K562 (cell line): Measurements from ENCODE around the gene DRAXIN. TPM values are rescaled to one million over a fixed set of nuclear protein-coding genes. Genes with fewer than 3 reads are reported as not detected.
A peak's percentile ranks its signal among the peaks of the same experiment; 100 is the strongest.

Source experiments
- ATAC-seq: fragments of 200-7000 bp; cut with Tn5 transposase; 3 replicates; pipeline ENCODE4 v1.9.1; 2020; ENCODE audit warnings: moderate library complexity
- BruUV-seq: library from RNA; stranded (reverse); fragments of 400-500 nt; replicated peaks from 2 replicates; lab custom pipeline; 2021; lab: Mats Ljungman, UMichigan
- CTCF ChIA-PET: fragments of 300-600 bp; formaldehyde crosslinking; extraction: SDS; loops from one replicate; lab custom pipeline; 2021; ENCODE audit warnings: low intra/inter-chr PET ratio; lab: Yijun Ruan, JAX
- POLR2A ChIA-PET: fragments of 300-600, 350-650 bp; sonication (Branson Sonifier 250); formaldehyde crosslinking; extraction: SDS; loops from one replicate; lab custom pipeline; 2021; ENCODE audit warnings: antibody characterized with exemption, inconsistent platforms; lab: Yijun Ruan, JAX
- DNase-seq, 4 experiments: peaks; one replicate each; pipeline versions ENCODE4 v3.0.0 to v3.0.0-alpha.2; 2011 to 2018; ENCODE audit warnings: low spot score in 3 of 4, mixed read lengths in 3 of 4; ENCODE audit errors: extremely low read depth in 1 of 4
- FAIRE-seq: peaks from 2 replicates; lab custom pipeline; 2011; peaks lifted over from hg19 to GRCh38; lab: Jason Lieb, UNC
- H2AFZ ChIP-seq: 2 replicates; pipeline ENCODE4 v1.6.0; 2011; ENCODE audit warnings: low read depth, low read length, control low read depth, inconsistent platforms
- H3K27ac ChIP-seq: fragments of 200-600 bp; 3 replicates; pipeline ENCODE4 v1.8.0; 2011; ENCODE audit warnings: low read depth, mild to moderate bottlenecking, control low read depth, inconsistent platforms, low read length, moderate library complexity, mixed read lengths; ENCODE audit errors: extremely low read depth
- H3K27me3 ChIP-seq, 2 experiments: fragments of 300-600 bp in 1 of 2; 2 replicates in 1 of 2; 3 replicates in 1 of 2; pipeline versions ENCODE4 v1.6.0 to v1.8.0; 2011; ENCODE audit warnings: inconsistent platforms in 2 of 2, low read length in 2 of 2, mild to moderate bottlenecking in 1 of 2, mixed read lengths in 1 of 2, moderate library complexity in 1 of 2; ENCODE audit not compliant: control insufficient read depth in 2 of 2, insufficient read depth in 2 of 2
- H3K36me3 ChIP-seq: fragments of 300-600 bp; 3 replicates; pipeline ENCODE4 v1.8.0; 2011; ENCODE audit warnings: mild to moderate bottlenecking, low read length, inconsistent platforms; ENCODE audit not compliant: control insufficient read depth, insufficient read depth
- H3K4me1 ChIP-seq, 2 experiments: fragments of 200-600 bp in 1 of 2; replicated peaks in 1 of 2; 2 replicates in 1 of 2; 3 replicates in 1 of 2; pipeline versions ENCODE4 v1.5.1 to v1.8.0; 2011; ENCODE audit warnings: inconsistent platforms in 2 of 2, low read length in 2 of 2, mild to moderate bottlenecking in 1 of 2, mixed read lengths in 1 of 2, moderate library complexity in 1 of 2; ENCODE audit not compliant: control insufficient read depth in 2 of 2, insufficient read depth in 2 of 2
- H3K4me2 ChIP-seq: 2 replicates; pipeline ENCODE4 v1.6.1; 2011; ENCODE audit warnings: low read length, control low read depth, inconsistent platforms, mixed read lengths; ENCODE audit not compliant: insufficient read depth
- H3K4me3 ChIP-seq: fragments of 200-600 bp; sonication (generic), shearing (Covaris generic); 2 replicates; pipeline ENCODE4 v1.5.1; 2016; ENCODE audit warnings: control low read depth, inconsistent platforms
- H3K79me2 ChIP-seq: fragments of 200-600 bp; 3 replicates; pipeline ENCODE4 v1.8.0; 2011; ENCODE audit warnings: low read length, inconsistent platforms; ENCODE audit not compliant: control insufficient read depth, insufficient read depth
- H3K9ac ChIP-seq, 2 experiments: 2 replicates each; pipeline versions ENCODE4 v1.6.0 to v1.6.1; 2011; ENCODE audit warnings: low read depth in 2 of 2, low read length in 2 of 2, control low read depth in 1 of 2, inconsistent platforms in 1 of 2, mild to moderate bottlenecking in 1 of 2, mixed read lengths in 1 of 2; ENCODE audit not compliant: insufficient read depth in 1 of 2
- H3K9me1 ChIP-seq: one replicate; pipeline ENCODE4 v1.6.0; 2011; ENCODE audit warnings: inconsistent platforms, mild to moderate bottlenecking, low read length, moderate library complexity; ENCODE audit not compliant: control insufficient read depth, insufficient read depth
- H3K9me3 ChIP-seq: replicated peaks from 2 replicates; pipeline ENCODE4 v1.5.1; 2011; ENCODE audit warnings: low read depth, low read length, inconsistent platforms; ENCODE audit not compliant: control insufficient read depth, insufficient read depth
- H4K20me1 ChIP-seq: replicated peaks from 2 replicates; pipeline ENCODE4 v1.6.1; 2011; ENCODE audit warnings: low read length, inconsistent platforms, mixed read lengths; ENCODE audit not compliant: control insufficient read depth, insufficient read depth
- ARNT ChIP-seq, 2 experiments: fragments of 450-650 bp; IDR thresholded peaks; 2 replicates each; pipeline ENCODE4 v1.6.1; 2016; ENCODE audit warnings: mild to moderate bottlenecking in 1 of 2
- HCFC1 ChIP-seq: IDR thresholded peaks from 2 replicates; pipeline ENCODE4 v1.6.1; 2012; ENCODE audit warnings: low read depth, low read length, improper control_type of control experiment
- HLTF ChIP-seq: fragments of 450-650 bp; IDR thresholded peaks from 2 replicates; pipeline ENCODE4 v1.6.1; 2016
- JUND ChIP-seq, 2 experiments: IDR thresholded peaks; 2 replicates in 1 of 2; 3 replicates in 1 of 2; pipeline ENCODE4 v1.6.1; 2011; ENCODE audit warnings: borderline replicate concordance in 2 of 2, low read depth in 2 of 2, low read length in 2 of 2, improper control_type of control experiment in 1 of 2, missing biosample characterization in 1 of 2, missing genetic modification characterization in 1 of 2, missing genetic modification reagents in 1 of 2
- PML ChIP-seq: IDR thresholded peaks from 2 replicates; pipeline ENCODE4 v1.6.1; 2012; ENCODE audit warnings: low read length, inconsistent platforms
- WGBS: fragments of 100-300 bp; shearing (Covaris generic); methylation state at CpG from one replicate; pipeline ENCODE4 v1.1.6; 2016; ENCODE audit warnings: low coverage, mixed read lengths; ENCODE audit not compliant: insufficient coverage; ENCODE audit errors: missing lambda C conversion rate; 5-methylcytosine and 5-hydroxymethylcytosine counted together
- in situ Hi-C: fragments of 300-500 bp; cut with MboI; formaldehyde crosslinking; loops from 4 replicates; pipeline ENCODE4 v1.15.0; 2018; ENCODE audit warnings: inconsistent platforms, mixed read lengths
- intact Hi-C: fragments of 100-400 bp; cut with micrococcal nuclease; formaldehyde crosslinking; loops from 2 replicates; pipeline ENCODE4 v1.14.2; 2022
- polyA plus RNA-seq, 8 experiments: library from polyadenylated mRNA; depleted of rRNA in 4 of 8; stranded (reverse) in 5 of 8; unstranded in 3 of 8; fragments of >200 nt; fragmentation: Nextera tagmentation in 2 of 8; fragmentation: Illumina TruSeq in 1 of 8; extraction: Ambion mirVana in 2 of 8; extraction: Trizol in 1 of 8; gene quantifications; 2 replicates each; pipeline versions ENCODE4 v1.2.1 to v1.2.3, GENCODE V29; 2011 to 2014; ENCODE audit warnings: inconsistent platforms in 1 of 8, missing spikeins in 1 of 8
- total RNA-seq, 7 experiments: library from RNA; depleted of rRNA in 6 of 7; stranded (reverse); fragments of >200 nt in 6 of 7; fragmentation: Illumina TruSeq in 2 of 7; extraction: Trizol in 2 of 7; gene quantifications; 2 replicates each; pipeline versions ENCODE4 v1.2.1 to v1.2.3, GENCODE V29; 2011 to 2021; ENCODE audit warnings: low replicate concordance in 1 of 7
- TF ChIP-seq, protein P1 (sequence below), 2 experiments: fragments of 450-650 bp; IDR thresholded peaks; 2 replicates each; pipeline ENCODE4 v1.6.1; 2016
- TF ChIP-seq, protein P2 (sequence below), 3 experiments: fragments of 200-800 bp in 1 of 3; sonication (Bioruptor generic) in 1 of 3; sonication (generic) in 1 of 3; formaldehyde crosslinking in 1 of 3; IDR thresholded peaks; 2 replicates each; pipeline versions ENCODE4 v1.6.1 to v1.8.0; 2016 to 2022; ENCODE audit warnings: mild to moderate bottlenecking in 2 of 3, missing compliant biosample characterization in 2 of 3, missing genetic modification characterization in 2 of 3, missing genetic modification reagents in 1 of 3
- TF ChIP-seq, protein P3 (sequence below): fragments of 450-650 bp; formaldehyde crosslinking; IDR thresholded peaks from 2 replicates; pipeline ENCODE4 v1.4.0; 2022; ENCODE audit warnings: missing genetic modification characterization
- TF ChIP-seq, protein P4 (sequence below): fragments of 450-650 bp; IDR thresholded peaks from 2 replicates; pipeline ENCODE4 v1.6.1; 2018; ENCODE audit not compliant: partially characterized antibody

Gene DRAXIN
- total and polyA plus RNA-seq, 9 of the 15 experiments (the other 6 are each of a cell fraction or from before 2014, with no cell fraction given), result 0.01 to 0.04 (median 0.01) TPM; not detected in 6

DNA sequence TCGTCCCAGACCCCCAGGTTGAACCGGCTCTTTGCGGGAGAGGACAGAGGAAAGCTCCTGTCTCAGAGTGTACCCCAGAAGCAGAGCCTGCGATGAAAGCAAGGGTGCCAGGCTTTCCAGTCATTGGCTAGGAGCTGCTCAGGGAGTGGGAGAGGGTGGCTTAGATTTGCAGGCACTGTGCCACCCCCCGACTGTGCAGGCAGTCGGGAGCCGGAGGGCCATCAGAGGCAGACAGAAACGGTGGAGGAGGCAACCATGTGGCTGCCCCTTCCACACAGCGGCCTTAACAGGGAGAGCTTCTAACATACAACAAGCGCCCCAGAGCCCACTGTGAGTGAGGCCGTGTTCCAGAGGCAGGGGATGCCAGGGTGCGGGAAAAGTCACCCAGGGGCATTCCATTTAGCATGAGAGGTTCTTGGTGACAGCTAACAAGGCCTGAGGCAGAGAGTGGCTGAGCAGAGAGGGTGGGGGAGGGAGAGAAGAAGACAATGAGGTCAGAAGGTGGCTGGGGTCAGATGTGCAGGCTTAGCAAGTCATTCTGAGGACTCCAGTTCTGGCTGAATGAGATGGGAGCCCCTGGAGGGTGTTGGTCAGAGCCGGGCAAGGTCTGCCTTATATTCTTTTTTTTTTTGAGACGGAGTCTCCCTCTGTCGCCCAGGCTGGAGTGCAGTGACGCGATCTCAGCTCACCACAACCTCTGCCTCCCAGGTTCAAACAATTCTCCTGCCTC is 61.0 kb downstream of the DRAXIN start (continued):
- TF ChIP-seq ARNT (IDR thresholded peaks at IDR 0.05) (peak in 1 of 2 experiments; percentile 34; a peak in 1 of 4 replicates), HLTF (peak; percentile 61; the same call in 1 of the 2 replicates)
- TF ChIP-seq, protein P1, sequence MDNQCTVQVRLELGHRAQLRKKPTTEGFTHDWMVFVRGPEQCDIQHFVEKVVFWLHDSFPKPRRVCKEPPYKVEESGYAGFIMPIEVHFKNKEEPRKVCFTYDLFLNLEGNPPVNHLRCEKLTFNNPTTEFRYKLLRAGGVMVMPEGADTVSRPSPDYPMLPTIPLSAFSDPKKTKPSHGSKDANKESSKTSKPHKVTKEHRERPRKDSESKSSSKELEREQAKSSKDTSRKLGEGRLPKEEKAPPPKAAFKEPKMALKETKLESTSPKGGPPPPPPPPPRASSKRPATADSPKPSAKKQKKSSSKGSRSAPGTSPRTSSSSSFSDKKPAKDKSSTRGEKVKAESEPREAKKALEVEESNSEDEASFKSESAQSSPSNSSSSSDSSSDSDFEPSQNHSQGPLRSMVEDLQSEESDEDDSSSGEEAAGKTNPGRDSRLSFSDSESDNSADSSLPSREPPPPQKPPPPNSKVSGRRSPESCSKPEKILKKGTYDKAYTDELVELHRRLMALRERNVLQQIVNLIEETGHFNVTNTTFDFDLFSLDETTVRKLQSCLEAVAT (IDR thresholded peaks at IDR 0.05), result peak in 1 of 2 experiments; percentile 40; a peak in 1 of 4 replicates

DNA sequence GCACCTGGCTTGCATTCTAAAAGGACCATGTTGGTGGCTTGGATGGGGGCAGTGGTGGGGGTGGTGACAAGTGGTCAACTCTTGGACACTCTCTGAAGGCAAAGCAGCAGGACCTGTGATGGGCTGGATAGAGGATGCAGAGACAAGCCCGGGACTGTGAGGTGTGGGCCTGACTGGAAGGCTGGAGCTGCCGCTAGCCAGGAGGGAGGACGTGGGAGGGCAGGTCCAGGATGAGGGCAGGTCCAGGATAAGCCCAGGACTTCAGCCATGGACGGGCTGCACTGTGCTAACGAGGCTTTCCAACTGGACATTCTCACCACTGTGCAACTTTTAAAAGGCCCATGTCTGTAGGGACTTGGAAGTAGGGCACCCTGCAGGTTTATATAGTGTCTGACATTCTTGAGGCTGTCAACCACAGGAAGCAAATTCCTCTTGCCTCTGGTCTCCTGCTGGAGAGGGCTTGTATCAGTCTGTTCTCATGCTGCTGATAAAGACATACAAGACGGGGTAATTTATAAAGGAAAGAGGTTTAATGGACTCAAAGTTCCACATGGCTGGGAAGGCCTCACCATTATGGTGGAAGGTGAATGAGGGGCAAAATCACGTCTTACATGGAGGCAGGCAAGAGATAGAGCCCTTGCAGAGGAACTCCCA is 62.2 kb downstream of the DRAXIN start:
- peaks cover 26 to 31% of the 10 kb centered on the region in 2 experiments for H3K4me1 ChIP-seq
- peak overlapping the region in 1 of 2 experiments; percentile 77; a peak in 2 of 4 replicates for H3K9ac ChIP-seq
- H3K9me1 ChIP-seq, result no peaks in the 10 kb centered on the region
- H3K9me3 ChIP-seq, result peaks cover 3% of the 10 kb centered on the region; the same call in 1 of the 2 replicates
- in situ Hi-C loops (no loop called here), intact Hi-C loops (no loop called here)
- H4K20me1 ChIP-seq, result no peaks in the 10 kb centered on the region
- POLR2A ChIA-PET, result interaction anchor here (0.7 to 2.1 kb wide), 4 partner anchors 13 to 191 kb away, joined by 3 to 13 read pairs (median 4); no protein-coding TSS in a partner anchor
- FAIRE-seq (no peak), ATAC-seq (peak; percentile 20), DNase-seq (peak in 1 of 4 experiments; percentile 27)
- CTCF ChIA-PET, result no interaction called here
- peak overlapping the region; percentile 3; the same call in 1 of the 3 replicates for H3K27ac ChIP-seq
- no TSS peak for BruUV-seq
- H3K4me2 ChIP-seq, result peak overlapping the region; percentile 7; the same call in 1 of the 2 replicates
- H2AFZ ChIP-seq, result peak overlapping the region; percentile 22
- no peaks in the 10 kb centered on the region for H3K79me2 ChIP-seq
- no peak overlapping the region for H3K4me3 ChIP-seq
- WGBS, result 34% methylated on average over 7 of the region's 7 CpGs
- peaks cover 26% of the 10 kb centered on the region; the same call in 1 of the 3 replicates for H3K36me3 ChIP-seq
- H3K27me3 ChIP-seq, result no peaks in the 10 kb centered on the region
- TF ChIP-seq, protein P2, sequence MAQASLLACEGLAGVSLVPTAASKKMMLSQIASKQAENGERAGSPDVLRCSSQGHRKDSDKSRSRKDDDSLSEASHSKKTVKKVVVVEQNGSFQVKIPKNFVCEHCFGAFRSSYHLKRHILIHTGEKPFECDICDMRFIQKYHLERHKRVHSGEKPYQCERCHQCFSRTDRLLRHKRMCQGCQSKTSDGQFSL (CRISPR knock-in tag; IDR thresholded peaks at IDR 0.05), result 0 out of 2 replicates have a peak, but pooled peaks have one; percentile 27
- TF ChIP-seq, protein P2 (tag; IDR thresholded peaks at IDR 0.05), result no peak
- TF ChIP-seq JUND (IDR thresholded peaks at IDR 0.05; ENCODE audit: borderline replicate concordance, low read depth, low read length) (no peak), JUND (tag; IDR thresholded peaks at IDR 0.05; ENCODE audit: borderline replicate concordance, low read depth, low read length) (no peak), PML (no peak), HCFC1 (no peak)
- TF ChIP-seq, protein P3, sequence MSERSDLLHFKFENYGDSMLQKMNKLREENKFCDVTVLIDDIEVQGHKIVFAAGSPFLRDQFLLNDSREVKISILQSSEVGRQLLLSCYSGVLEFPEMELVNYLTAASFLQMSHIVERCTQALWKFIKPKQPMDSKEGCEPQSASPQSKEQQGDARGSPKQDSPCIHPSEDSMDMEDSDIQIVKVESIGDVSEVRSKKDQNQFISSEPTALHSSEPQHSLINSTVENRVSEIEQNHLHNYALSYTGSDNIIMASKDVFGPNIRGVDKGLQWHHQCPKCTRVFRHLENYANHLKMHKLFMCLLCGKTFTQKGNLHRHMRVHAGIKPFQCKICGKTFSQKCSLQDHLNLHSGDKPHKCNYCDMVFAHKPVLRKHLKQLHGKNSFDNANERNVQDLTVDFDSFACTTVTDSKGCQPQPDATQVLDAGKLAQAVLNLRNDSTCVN (CRISPR knock-in tag), result 0 out of 2 replicates have a peak, but pooled peaks have one; percentile 4
- TF ChIP-seq, protein P4, sequence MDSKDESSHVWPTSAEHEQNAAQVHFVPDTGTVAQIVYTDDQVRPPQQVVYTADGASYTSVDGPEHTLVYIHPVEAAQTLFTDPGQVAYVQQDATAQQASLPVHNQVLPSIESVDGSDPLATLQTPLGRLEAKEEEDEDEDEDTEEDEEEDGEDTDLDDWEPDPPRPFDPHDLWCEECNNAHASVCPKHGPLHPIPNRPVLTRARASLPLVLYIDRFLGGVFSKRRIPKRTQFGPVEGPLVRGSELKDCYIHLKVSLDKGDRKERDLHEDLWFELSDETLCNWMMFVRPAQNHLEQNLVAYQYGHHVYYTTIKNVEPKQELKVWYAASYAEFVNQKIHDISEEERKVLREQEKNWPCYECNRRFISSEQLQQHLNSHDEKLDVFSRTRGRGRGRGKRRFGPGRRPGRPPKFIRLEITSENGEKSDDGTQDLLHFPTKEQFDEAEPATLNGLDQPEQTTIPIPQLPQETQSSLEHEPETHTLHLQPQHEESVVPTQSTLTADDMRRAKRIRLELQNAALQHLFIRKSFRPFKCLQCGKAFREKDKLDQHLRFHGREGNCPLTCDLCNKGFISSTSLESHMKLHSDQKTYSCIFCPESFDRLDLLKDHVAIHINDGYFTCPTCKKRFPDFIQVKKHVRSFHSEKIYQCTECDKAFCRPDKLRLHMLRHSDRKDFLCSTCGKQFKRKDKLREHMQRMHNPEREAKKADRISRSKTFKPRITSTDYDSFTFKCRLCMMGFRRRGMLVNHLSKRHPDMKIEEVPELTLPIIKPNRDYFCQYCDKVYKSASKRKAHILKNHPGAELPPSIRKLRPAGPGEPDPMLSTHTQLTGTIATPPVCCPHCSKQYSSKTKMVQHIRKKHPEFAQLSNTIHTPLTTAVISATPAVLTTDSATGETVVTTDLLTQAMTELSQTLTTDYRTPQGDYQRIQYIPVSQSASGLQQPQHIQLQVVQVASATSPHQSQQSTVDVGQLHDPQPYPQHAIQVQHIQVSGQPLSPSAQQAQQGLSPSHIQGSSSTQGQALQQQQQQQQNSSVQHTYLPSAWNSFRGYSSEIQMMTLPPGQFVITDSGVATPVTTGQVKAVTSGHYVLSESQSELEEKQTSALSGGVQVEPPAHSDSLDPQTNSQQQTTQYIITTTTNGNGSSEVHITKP, result peak; percentile 46
